ENCODE results near the gene ZNF740.

GRCh38 chr12:53212931-53213330, 32.4 kb downstream of the ZNF740 start:
- TF ChIP-seq ZFP3 (CRISPR knock-in tag; IDR thresholded peaks at IDR 0.05) (no peak), CREB5 (CRISPR knock-in tag; IDR thresholded peaks at IDR 0.05; ENCODE audit: low read depth) (no peak), ARNTL (CRISPR knock-in tag; IDR thresholded peaks at IDR 0.05; ENCODE audit: borderline replicate concordance, low read depth) (no peak), ISL1 (CRISPR knock-in tag; IDR thresholded peaks at IDR 0.05) (no peak), PPARA (CRISPR knock-in tag; IDR thresholded peaks at IDR 0.05; ENCODE audit: borderline replicate concordance) (no peak), PATZ1 (CRISPR knock-in tag; IDR thresholded peaks at IDR 0.05; ENCODE audit: borderline replicate concordance) (no peak), BACH2 (CRISPR knock-in tag; IDR thresholded peaks at IDR 0.05; ENCODE audit: borderline replicate concordance) (no peak), ZNF565 (CRISPR knock-in tag; conservative IDR thresholded peaks at IDR 0.05; ENCODE audit: low read depth) (no peak), CSDC2 (CRISPR knock-in tag; IDR thresholded peaks at IDR 0.05) (no peak), ZC3H10 (CRISPR knock-in tag; IDR thresholded peaks at IDR 0.05) (no peak), ZFP30 (CRISPR knock-in tag; IDR thresholded peaks at IDR 0.05) (no peak), ZNF8 (CRISPR knock-in tag; IDR thresholded peaks at IDR 0.05) (no peak), TCF4 (CRISPR knock-in tag; IDR thresholded peaks at IDR 0.05; ENCODE audit: borderline replicate concordance) (no peak)
